Glomerular endothelial cell (primary cell): ENCODE results near the gene BFSP2. TPM values are rescaled to one million over a fixed set of nuclear protein-coding genes. Genes with fewer than 3 reads are reported as not detected.
"Not testable (repeated sequence)": the region's sequence is repeated elsewhere in the genome, so short reads cannot be mapped to it uniquely, and the experiment has no call there.

Experiments
- DNase-seq: peaks from one replicate; pipeline ENCODE4 v3.0.0-alpha.2; 2011; ENCODE audit warnings: low read depth, low spot score; ENCODE audit errors: extremely low read depth
- total RNA-seq: library from RNA; depleted of rRNA; stranded (reverse); fragments of >200 nt; gene quantifications from 2 replicates; pipeline ENCODE4 v1.2.3, GENCODE V29; 2015

BFSP2 gene
- total RNA-seq, 1 donor from 2014 or later: not detected

DNA sequence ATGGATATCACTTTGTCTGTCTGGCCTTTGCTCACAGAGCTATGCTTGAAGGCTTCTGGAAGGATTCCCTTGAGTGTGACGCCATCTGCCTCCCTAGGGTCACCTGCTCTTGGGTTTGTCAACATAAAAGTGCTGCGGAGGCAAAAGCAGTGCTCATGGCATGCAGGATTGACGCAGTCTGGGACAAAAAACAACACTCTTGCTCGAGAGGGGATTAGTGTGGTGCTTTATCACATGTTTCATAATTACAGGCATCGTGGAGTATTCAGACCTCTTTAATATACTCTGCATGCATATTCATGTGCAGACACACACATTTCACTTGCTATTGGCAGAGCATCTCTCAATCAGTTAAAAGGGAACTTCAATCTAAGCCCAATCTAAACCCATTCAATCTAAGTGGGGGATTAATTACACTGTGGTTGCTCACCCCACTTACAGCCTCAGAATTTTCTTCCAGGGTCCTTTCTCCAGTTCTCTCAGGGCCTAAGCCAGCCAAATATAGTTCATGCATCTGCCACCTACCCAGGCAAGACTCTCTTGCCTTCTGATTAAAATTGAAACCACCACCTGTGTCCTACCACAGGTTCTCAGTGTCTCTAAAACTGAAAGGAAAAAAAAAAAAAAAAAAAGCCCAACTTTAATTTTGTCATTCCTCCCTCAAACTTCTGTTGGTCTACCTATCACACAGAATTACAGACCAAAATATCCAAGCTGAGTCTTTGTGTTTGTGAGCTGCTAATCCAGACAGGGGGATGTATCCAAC, 75.6 kb downstream of the BFSP2 start:
- no peak for DNase-seq

DNA sequence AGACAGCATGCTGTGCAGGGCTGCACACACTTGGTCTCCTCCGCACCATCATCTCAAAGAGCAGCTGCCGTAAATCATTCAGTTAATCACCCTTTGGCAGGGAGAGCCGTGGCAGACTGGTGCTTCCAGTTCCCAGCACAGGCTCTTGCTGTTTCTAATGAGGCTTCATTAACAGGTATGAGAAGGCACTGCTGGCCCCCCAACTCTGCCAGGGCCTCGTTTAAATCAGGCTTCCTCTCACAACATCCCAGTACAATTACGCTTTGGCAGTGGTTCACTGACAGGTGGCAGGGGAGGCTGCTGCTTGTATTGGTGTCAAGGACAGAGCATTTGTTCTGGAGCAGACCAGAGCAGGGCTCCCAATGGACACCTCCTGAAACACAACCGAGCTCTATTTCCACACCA, 77.1 kb downstream of the BFSP2 start:
- DNase-seq: no peak

DNA sequence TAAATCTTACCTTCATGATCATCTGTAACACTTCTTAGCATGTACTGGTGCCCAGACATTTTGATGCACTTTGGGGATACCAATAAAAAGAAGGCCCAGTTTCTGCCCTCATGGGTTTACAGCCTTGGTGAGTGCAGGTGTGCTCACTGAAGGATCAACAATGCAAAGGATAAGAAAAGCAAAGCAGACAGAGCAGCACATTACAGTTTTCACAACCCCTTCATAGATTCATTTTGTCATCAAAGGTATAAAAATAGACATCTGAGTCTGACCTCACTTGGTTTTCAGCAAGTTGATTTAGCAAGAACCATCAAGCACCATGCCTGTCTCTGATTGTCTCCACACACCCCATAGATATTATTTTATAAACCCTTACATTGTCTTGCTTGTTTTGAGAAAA, 77.6 kb downstream of the BFSP2 start:
- DNase-seq: no peak

DNA sequence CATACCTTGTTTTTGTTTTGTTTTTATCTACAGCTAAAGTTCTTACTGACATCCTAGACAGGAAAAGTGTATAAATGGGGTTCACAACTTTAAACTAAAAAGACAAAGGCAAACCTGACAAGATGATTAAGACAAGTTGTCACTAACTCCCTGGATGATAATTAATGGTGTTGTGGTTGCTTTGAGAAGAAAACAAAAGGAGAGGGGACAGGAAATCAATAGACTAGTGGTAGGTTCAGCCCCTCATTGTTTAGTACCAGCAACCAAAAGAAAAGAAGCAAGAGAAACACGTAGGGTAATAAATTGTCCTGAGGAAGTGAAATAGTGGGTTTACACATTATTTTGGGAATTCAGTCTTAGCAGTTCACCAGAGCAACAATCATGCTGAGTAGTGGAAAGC, 78.8 kb downstream of the BFSP2 start:
- DNase-seq: no peak

DNA sequence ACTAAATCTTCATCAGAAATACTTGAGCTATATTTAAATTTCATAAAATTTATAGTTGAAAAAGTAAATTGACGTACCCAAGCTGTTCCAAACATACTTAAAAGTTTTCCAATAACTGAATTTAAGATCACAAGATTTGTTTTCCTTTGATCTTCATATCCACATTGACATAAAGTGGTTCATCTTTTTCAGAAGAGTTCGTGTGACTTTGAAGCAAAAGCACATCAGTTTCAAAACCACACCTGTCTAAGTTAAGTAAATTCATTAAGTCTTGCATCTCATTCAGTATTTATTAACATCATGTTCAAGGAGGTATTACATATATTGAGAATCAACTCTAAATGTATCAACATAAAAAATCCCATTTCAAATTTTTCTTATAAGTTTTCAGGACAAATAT, 79.5 kb downstream of the BFSP2 start:
- no peak for DNase-seq

DNA sequence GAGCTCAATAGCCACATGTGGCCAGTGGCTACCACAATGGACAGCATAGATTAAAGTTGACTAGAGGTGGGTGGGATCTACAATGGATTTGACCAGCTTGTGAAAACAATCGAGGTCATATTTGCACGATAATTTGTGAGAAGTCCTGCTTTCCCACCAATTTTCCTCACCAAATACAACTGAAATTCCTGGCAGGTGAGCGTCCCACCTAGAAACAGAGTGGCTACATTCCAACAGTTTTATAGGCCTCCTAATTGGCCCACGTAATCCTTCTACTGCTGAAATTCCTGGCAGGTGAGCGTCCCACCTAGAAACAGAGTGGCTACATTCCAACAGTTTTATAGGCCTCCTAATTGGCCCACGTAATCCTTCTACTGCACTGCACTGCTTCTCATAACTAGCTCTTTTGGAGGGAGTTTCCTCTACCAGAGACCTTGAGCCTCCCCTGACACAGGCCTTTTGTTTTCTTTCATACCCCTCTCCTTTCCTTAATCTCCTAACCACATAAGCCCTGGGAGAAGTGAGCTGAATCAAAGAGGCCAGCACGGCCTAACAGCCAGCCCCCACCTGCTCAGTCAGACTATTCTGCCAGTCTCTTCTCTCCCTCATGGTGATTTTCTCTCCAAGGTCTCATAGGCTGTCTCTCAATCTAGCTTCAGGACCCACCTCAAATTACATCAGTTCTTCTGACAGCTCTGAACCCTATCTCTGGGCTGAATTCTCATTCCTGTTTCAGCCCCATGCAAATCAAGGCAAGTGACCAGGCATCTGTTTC, 80.2 kb downstream of the BFSP2 start:
- no peak for DNase-seq

DNA sequence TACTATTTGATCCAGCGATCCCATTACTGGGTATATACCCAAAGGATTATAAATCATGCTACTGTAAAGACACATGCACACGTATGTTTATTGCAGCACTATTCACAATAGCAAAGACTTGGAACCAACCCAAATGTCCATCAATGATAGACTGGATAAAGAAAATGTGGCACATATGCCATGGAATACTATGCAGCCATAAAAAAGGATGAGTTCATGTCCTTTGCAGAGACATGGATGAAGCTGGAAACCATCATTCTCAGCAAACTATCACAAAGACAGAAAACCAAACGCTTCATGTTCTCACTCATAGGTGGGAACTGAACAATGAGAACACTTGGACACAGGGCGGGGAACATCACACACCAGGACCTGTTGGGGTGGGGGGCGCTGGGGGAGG, 82.6 kb downstream of the BFSP2 start:
- not testable (repeated sequence) for DNase-seq

DNA sequence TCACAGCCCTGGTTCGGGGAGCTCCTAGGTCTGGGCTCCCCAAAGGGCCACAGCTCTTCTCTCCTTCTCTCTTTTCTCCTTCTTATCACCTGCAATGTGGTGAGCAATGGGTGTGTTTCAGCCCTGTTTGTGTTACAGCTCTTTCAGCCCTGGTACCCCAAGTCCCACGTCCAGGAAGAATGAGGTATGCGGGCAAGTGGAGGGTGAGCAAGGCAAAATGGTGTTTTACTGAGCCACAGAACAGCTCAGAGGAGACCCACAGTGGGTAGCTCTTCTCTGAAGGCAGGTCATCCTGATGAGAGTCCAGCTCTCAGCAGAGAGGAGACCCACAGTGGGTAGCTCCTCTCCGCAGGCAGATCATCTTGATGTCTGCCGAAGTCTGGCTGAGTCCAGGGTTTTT, 86.8 kb downstream of the BFSP2 start:
- DNase-seq: no peak

DNA sequence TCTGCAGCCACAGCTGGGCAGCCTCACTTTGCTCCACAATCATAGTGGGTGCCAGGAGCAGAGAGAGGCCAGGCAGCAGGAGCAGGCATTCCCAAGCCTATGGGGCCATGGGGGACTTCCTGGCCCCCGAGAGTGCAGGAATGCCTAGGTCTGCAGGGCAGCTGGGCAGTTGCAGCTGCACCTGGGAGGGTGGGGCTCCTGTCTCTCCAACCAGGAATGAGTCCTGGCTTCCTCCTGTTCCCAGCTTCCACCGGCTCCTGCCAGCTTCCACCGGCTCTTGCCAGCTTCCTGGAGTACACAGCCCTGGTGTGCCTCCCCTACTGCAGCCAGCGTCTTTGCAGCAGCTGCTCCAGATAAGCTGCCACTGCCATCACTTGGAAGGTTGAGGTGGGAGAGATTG, 87.3 kb downstream of the BFSP2 start:
- DNase-seq: no peak

DNA sequence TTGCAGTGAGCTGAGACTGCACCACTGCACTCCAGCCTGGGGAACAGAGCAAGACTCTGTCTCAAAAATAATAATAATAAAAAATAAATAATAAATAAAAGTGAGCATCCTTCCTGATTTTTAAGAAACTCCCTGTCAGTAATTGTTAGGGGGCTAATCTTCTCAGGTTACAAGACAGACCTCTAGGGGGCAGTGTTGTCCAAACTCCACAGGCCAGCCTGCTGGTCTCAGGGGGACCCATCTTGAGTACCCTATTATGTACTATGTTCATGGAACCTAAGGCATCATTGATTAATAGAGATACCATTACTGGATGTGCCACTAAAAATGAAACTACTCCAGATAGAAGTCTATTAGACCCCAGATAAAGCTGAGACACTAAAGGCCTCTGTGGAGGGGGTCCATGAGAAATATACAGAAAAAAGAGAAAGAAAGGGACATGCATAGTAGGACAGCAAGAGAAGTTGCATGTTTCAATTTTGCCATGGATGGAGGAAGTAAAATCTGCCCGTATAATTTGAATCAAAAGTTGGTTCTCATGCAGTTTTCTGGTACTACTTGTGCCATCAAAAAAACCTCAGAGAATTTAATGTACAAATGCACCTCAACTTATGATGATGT, 88.2 kb downstream of the BFSP2 start:
- DNase-seq: no peak

DNA sequence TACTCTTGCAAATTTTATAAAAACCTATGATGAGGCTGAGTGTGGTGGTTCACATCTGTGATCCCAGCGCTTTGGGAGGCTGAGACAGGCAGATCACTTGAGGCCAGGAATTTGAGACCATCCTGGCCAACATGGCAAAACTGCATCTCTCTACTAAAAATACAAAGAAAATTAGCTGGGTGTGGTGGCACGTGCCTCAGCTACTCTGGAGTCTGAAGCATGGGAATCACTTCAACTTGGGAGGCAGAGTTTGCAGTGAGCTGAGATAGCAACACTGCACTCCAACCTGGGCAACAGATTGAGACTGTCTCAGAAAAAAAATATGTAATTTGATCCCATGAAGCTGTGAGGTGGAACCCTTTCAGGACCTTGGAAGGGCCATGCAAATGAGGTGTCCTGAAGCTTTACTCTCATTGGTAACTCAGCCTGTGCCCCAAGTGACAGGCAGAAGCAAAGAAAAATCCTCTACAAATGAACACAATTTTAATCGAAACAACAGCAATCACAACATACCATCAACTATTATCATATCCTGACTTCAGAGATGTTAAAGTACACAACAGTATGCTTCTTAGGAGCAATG, 89.0 kb downstream of the BFSP2 start:
- DNase-seq: no peak

DNA sequence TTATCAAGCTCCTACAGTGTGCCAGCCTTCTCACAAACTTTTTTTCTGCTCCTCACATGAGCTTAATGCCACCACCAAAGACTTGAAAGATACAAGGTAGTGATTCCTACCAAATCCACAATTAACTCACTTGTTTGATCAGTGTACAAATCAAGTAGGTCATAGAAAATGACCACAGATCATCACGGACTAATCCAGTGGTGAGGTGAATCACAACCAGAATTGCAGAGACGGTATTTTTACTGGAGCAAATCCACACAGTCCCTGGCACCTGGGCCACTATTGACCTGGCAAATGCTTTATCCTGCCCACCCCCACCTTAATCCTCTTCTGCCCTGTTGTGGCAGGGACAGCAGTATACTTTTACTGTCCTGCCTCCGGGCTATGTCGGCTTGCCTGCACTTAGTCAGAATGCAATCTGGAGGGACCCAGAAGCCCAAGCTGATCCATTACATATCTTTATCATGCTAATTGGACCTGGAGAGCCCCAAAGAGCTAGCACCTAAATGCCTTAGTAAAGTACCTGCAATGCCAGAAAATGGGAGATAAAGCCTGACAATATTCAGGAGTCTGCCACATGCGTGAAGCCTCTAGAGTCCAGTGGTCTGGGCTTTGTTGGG, 89.7 kb downstream of the BFSP2 start:
- no peak for DNase-seq

DNA sequence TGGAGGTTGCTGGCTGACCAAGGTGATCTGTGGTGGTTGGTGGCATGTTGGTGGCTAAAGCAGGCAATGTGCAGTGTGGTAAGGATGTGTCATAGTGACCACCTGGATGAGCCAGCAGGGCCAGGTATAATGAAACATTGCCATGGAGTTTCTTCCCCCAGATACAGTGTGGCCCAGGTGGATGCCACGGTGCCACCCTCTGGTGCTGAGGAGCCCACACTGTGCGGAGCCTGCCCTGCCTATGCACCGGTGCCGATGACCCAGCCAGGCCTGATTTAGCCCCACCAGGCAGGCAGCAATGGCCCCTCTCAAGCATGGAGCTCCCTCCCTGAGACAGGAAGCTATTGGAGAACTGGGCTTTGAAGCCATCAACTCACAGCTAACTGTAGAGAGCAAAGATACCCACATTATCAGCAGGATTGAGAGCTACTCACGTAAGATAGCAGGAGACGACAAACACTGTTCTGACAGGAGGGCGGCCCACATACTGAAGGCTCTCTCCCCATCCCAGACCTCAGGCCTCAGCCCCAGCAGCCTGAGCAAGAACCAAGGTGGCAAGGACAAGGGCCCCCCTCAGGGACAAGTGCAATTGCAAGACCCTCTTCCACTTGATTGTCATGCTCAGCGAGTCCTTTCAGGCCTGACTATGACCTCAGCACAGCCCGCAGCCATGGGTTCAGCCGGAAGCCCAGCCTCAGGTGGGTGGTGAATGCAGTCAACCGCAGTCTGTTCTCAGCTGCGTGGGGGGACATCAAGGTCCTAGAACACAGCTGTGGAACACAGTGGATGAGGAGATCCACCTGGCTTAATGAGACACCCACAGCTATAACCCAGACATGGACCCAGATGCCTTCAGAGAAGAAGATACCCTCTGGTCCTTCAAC, 90.9 kb downstream of the BFSP2 start:
- no peak for DNase-seq

DNA sequence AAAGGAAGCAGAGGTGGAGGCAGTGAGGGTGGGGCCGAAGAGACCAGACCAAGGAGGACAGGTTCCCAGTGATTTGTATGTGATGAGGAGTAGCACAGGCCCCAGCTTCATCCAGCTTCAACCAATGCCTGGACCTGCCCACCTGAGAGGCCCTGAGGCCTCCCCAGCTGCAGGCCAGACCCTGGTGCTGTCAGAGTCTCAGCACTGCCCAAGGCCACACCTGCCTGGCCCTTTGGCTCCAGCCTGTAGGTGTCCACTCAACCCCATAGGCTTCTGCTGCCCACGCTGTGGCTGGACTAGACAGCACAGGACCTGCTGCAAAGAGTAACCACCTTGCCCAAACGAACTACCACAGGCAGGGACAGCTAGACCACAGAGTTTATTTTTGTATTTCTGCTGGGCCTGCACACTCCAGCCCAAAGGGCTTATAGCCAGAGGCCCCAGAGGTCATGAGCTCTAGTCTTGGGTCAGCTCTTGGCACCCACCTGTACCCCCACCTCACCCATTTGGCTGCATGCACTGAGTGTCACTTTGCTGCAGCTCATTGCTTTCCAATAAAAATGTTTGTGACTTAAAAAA, 91.7 kb downstream of the BFSP2 start:
- no peak for DNase-seq

DNA sequence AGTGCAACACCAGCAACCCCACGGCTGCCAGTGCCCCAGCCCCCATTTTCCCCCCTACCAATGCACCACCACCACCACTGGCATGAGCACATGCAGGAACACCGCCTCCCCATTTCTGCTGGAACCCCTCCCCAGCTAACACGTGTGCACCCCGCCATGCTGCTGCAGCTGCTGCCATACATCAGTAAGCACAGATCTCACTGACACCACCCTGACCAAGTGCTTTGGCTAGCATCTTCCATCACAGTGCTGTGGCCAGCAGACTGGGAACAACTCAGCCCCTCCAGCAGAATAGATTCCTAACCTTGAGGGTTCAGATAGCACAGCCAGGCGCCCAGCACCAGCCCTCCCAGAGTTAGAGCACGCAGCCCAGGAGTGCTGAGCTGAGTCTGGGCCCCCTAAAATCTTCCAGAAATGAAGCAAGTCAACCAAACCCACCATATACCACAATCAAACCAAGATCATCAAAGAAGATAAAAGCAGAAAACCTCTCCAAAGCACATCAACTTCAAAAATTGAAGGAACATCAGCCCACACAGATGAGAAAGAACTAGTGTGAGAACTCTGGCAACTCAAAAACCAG, 92.4 kb downstream of the BFSP2 start:
- DNase-seq: no peak

DNA sequence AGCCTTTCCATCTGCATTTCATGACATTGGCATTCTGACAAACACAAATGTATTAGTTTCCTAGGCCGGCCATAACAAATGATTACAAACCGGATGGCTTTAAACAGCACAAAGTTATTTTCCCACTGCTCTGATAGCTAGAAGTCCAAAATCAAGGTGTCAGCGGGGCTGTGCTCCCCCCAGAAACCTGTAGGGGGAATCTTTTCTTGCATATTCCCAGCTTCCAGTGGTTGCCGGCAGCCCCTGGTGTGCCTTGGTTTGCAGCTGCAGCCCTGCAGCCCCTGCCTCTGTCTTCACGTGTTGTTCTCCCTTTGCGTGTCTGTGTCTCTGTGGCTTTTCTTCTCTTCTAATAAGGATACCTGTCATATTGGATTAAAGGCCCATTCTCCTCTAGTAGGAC, 94.6 kb downstream of the BFSP2 start:
- DNase-seq: no peak

DNA sequence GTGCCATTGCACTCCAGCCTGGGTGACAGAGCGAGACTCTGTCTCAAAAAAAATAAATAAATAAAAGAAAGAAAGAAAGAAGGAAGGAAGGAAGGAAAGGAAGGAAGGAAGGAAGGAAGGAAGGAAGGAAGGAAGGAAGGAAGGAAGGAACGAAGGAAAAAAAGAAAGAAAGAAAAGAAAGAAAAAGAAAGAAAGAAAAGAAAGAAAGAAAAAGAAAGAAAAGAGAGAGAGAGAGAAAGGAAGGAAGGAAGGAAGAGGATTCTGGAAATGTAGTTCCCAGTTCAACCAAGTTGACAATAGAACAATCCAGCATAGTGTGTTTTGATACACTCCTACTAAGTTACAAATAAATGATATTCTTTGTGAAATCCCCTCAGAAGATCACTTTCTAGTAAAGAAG, 102.7 kb downstream of the BFSP2 start:
- not testable (repeated sequence) for DNase-seq

DNA sequence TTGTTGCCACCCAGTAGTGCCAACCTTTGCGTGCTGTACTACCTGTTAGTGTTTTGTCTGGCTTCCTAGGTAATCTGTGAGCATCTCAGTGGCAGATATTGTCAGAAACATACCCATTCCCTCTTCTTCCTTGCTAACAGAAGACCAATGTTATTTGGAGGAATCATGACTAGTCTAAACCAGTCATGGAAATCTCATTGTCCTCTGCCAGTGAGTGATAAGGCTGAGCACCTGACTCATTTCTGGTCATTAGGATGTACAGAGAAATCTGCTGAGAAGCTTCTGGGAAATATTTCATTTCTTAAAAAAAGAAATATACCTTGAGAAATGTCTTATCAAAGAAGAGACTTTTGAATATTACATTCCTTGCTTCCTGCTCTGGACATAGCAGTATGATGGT, 103.6 kb downstream of the BFSP2 start:
- DNase-seq: no peak

DNA sequence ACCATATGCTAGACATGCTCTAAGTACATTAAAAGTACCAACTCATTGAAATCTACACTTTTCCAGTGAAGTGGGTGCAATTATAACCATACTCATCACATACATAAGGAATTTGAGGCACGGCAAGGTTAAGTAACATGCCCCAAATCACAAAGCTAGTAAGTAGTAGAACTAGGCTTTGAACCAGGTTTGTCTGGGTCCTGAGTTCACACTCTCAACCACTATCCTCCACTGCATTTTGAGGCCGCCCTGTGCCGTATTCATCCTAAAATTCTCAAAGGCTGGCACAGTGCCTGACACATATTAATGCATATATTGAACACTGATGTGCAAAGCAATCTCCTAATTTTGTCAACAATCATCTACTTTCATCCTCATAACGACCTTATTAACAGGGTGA, 104.9 kb downstream of the BFSP2 start:
- DNase-seq: no peak
